GM18499 (cell line): ENCODE data around the gene CHRNB4.
"Not testable (repeated sequence)": the region's sequence is repeated elsewhere in the genome, so short reads cannot be mapped to it uniquely, and the experiment has no call there.

Source experiments
- ATAC-seq: cut with Tn5 transposase; IDR thresholded peaks from one replicate; pipeline ENCODE4 v1.9.1; 2021; ENCODE audit warnings: moderate number of reproducible peaks; ENCODE audit not compliant: insufficient read depth, unreplicated experiment

CHRNB4 gene

GRCh38 chr15:78619022-78619950 is 21.7 kb downstream of the CHRNB4 start:
- no peak for ATAC-seq

- ATAC-seq: no peak
These were observed 22.5 kb downstream of the CHRNB4 start for GRCh38 chr15:78618490-78618934.

GRCh38 chr15:78618064-78618463 is 22.9 kb downstream of the CHRNB4 start:
- no peak for ATAC-seq

GRCh38 chr15:78617516-78617915 is 23.5 kb downstream of the CHRNB4 start:
- ATAC-seq: no peak

GRCh38 chr15:78617076-78617475 is 23.9 kb downstream of the CHRNB4 start:
- no peak for ATAC-seq

- ATAC-seq: no peak
These were observed 24.5 kb downstream of the CHRNB4 start for GRCh38 chr15:78616506-78616905.

GRCh38 chr15:78615151-78615589 is 25.8 kb downstream of the CHRNB4 start:
- no peak for ATAC-seq

- ATAC-seq: no peak
These were observed 27.0 kb downstream of the CHRNB4 start for GRCh38 chr15:78614021-78614420.

GRCh38 chr15:78609551-78609950 is 31.5 kb downstream of the CHRNB4 start:
- not testable (repeated sequence) for ATAC-seq

- no peak for ATAC-seq
These were observed 35.3 kb downstream of the CHRNB4 start for GRCh38 chr15:78605680-78606079.

GRCh38 chr15:78605201-78605600 is 35.8 kb downstream of the CHRNB4 start:
- ATAC-seq: no peak

GRCh38 chr15:78604420-78604819 is 36.6 kb downstream of the CHRNB4 start:
- no peak for ATAC-seq

GRCh38 chr15:78603467-78603866 is 37.5 kb downstream of the CHRNB4 start:
- no peak for ATAC-seq

- ATAC-seq: no peak
These were observed 41.8 kb downstream of the CHRNB4 start for GRCh38 chr15:78599189-78599588.

GRCh38 chr15:78598348-78598747 is 42.7 kb downstream of the CHRNB4 start:
- ATAC-seq: no peak

- no peak for ATAC-seq
These were observed 43.4 kb downstream of the CHRNB4 start for GRCh38 chr15:78597583-78597982.

GRCh38 chr15:78574944-78575343 is 66.1 kb downstream of the CHRNB4 start:
- ATAC-seq: no peak
